ENCODE measurements around the gene TPT1.

TPT1 gene

GRCh38 chr13:45302507-45302906 is 38.5 kb downstream of the TPT1 start:
- H3K4me3 ChIP-seq (ENCODE audit: low read length) = no peak overlapping the region

GRCh38 chr13:45301263-45301662 is 39.7 kb downstream of the TPT1 start:
- Histone ChIP-seq H3K4me3 (ENCODE audit: low read length) (no peak overlapping the region), H3K79me2 (ENCODE audit: control insufficient read depth, low read length) (no peaks in the 10 kb centered on the region), H3K27me3 (ENCODE audit: control insufficient read depth, low read length) (peaks cover 3% of the 10 kb centered on the region; the same call in 1 of the 2 replicates), H3K27ac (ENCODE audit: low read depth, low read length) (no peak overlapping the region), H3K4me2 (ENCODE audit: low read length) (no peak overlapping the region), H3F3A (ENCODE audit: control insufficient read depth, insufficient read depth) (no peaks in the 10 kb centered on the region), H3K4me1 (ENCODE audit: control insufficient read depth, low read length) (no peaks in the 10 kb centered on the region), H3K9me3 (ENCODE audit: control insufficient read depth, insufficient read depth, low read length) (no peaks in the 10 kb centered on the region), H3K36me3 (ENCODE audit: control insufficient read depth, low read length) (no peaks in the 10 kb centered on the region), H3K9me2 (replicated peaks; ENCODE audit: control insufficient read depth, low read length) (no peaks in the 10 kb centered on the region), H4K20me1 (ENCODE audit: control insufficient read depth, insufficient read depth, low read depth, low read length) (no peaks in the 10 kb centered on the region)
- TF ChIP-seq CTCF (IDR thresholded peaks at IDR 0.05; ENCODE audit: low read depth, low read length, poor library complexity, severe bottlenecking) (no peak), EZH2phosphoT487 (IDR thresholded peaks at IDR 0.05; ENCODE audit: borderline replicate concordance, low read length) (no peak)

More at GRCh38 chr13:45302507-45302906, 38.5 kb downstream of the TPT1 start:
- no peaks in the 10 kb centered on the region for H4K20me1 ChIP-seq (ENCODE audit: control insufficient read depth, insufficient read depth, low read depth, low read length)
- no peaks in the 10 kb centered on the region for H3F3A ChIP-seq (ENCODE audit: control insufficient read depth, insufficient read depth)
- H3K9me2 ChIP-seq (replicated peaks; ENCODE audit: control insufficient read depth, low read length) = no peaks in the 10 kb centered on the region
- H3K27ac ChIP-seq (ENCODE audit: low read depth, low read length) = no peak overlapping the region
- no peaks in the 10 kb centered on the region for H3K4me1 ChIP-seq (ENCODE audit: control insufficient read depth, low read length)
- H3K79me2 ChIP-seq (ENCODE audit: control insufficient read depth, low read length) = no peaks in the 10 kb centered on the region
- H3K36me3 ChIP-seq (ENCODE audit: control insufficient read depth, low read length) = no peaks in the 10 kb centered on the region
- no peaks in the 10 kb centered on the region for H3K9me3 ChIP-seq (ENCODE audit: control insufficient read depth, insufficient read depth, low read length)
- H3K4me2 ChIP-seq (ENCODE audit: low read length) = no peak overlapping the region
- no peak for TF ChIP-seq CTCF (IDR thresholded peaks at IDR 0.05; ENCODE audit: low read depth, low read length, poor library complexity, severe bottlenecking)
- TF ChIP-seq EZH2phosphoT487 (IDR thresholded peaks at IDR 0.05; ENCODE audit: borderline replicate concordance, low read length) = no peak
- H3K27me3 ChIP-seq (ENCODE audit: control insufficient read depth, low read length) = peaks cover 3% of the 10 kb centered on the region; the same call in 1 of the 2 replicates

DNA sequence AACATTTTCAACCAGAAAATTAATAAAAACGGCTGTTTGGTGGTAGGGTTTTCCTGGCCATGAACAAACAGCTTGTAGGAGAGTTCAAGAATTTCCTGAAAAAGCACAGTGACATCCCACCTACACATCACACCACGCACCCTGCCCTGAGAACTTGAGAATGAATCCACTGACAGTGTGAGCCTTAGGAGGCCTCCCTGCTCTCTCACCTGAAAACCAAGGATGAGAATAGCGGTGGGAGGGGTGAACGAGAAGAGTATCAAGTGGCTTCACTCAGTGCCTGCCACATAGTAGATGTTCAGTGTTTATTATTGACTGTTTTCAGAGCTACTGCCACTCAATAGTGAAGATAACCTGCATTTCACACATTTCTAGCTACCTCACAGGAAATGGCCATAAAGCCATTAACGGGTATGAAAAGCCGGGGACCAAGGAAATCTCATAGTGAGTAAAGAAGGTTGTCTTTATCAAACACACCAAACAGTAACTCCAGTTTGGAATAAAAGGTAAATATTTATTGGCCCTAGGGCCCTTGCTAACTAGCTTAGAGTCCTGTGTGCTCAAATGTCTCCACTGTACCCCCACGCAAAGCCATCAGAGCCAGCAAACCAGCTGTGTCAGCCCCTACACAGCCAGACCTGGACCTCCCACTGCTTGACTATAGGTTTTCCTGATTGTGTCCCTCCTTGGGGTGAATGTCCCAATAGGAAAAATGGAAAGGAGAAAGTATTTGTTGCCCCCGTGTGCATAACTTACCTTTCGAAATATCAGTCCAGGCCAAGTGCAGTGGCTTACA is 40.6 kb downstream of the TPT1 start:
- no peak for TF ChIP-seq CTCF (IDR thresholded peaks at IDR 0.05; ENCODE audit: low read depth, low read length, poor library complexity, severe bottlenecking)
- TF ChIP-seq EZH2phosphoT487 (IDR thresholded peaks at IDR 0.05; ENCODE audit: borderline replicate concordance, low read length) = no peak
- no peaks in the 10 kb centered on the region for H3K9me2 ChIP-seq (replicated peaks; ENCODE audit: control insufficient read depth, low read length)

More for the DNA sequence above, 40.6 kb downstream of the TPT1 start:
- Histone ChIP-seq H3K4me3 (ENCODE audit: low read length) (no peak overlapping the region), H3K36me3 (ENCODE audit: control insufficient read depth, low read length) (no peaks in the 10 kb centered on the region), H3K27ac (ENCODE audit: low read depth, low read length) (no peak overlapping the region), H3F3A (ENCODE audit: control insufficient read depth, insufficient read depth) (no peaks in the 10 kb centered on the region), H3K9me3 (ENCODE audit: control insufficient read depth, insufficient read depth, low read length) (no peaks in the 10 kb centered on the region), H3K79me2 (ENCODE audit: control insufficient read depth, low read length) (no peaks in the 10 kb centered on the region), H4K20me1 (ENCODE audit: control insufficient read depth, insufficient read depth, low read depth, low read length) (no peaks in the 10 kb centered on the region), H3K4me1 (ENCODE audit: control insufficient read depth, low read length) (no peaks in the 10 kb centered on the region), H3K27me3 (ENCODE audit: control insufficient read depth, low read length) (peaks cover 3% of the 10 kb centered on the region; the same call in 1 of the 2 replicates), H3K4me2 (ENCODE audit: low read length) (no peak overlapping the region)

Data from DOHH2 (cell line).